Endometrial microvascular endothelial cells (primary cell): ENCODE data around the gene USP25. TPM values are rescaled to one million over a fixed set of nuclear protein-coding genes. Genes with fewer than 3 reads are reported as not detected.

ENCODE experiments used
- in situ Hi-C: cut with HindIII; loops from 2 replicates; pipeline ENCODE4 v1.10.0; 2017; ENCODE audit warnings: low sequenced_read_pairs, low pct_unique_long_range_greater_than_20kb; ENCODE audit errors: inconsistent ontology term
- total RNA-seq: library from RNA; depleted of rRNA; stranded (reverse); fragments of >200 nt; gene quantifications from one replicate; pipeline ENCODE4 v1.2.3, GENCODE V29; 2015; ENCODE audit errors: inconsistent ontology term

The USP25 gene
- total RNA-seq, 1 donor from 2014 or later: 53.1 TPM

DNA sequence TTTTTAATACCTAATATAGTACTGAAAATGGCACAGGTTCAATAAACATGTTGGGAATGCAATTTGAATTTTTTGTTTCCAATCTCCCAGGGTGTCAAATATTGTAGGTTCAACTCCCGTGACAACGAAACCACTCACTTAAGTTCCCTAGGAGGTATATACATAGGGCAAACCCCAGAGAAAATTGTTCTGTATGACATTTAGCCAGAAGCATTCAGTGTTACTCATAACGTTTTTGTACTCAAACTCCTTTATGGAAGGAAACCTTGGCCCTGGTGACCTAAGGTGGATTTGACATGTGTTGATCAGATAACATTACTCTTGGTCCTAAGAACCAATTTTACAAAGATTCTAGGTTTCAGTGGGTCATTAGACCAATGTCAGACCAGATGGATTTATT, 110.6 kb downstream of the USP25 start:
- in situ Hi-C loops: no loop called here

DNA sequence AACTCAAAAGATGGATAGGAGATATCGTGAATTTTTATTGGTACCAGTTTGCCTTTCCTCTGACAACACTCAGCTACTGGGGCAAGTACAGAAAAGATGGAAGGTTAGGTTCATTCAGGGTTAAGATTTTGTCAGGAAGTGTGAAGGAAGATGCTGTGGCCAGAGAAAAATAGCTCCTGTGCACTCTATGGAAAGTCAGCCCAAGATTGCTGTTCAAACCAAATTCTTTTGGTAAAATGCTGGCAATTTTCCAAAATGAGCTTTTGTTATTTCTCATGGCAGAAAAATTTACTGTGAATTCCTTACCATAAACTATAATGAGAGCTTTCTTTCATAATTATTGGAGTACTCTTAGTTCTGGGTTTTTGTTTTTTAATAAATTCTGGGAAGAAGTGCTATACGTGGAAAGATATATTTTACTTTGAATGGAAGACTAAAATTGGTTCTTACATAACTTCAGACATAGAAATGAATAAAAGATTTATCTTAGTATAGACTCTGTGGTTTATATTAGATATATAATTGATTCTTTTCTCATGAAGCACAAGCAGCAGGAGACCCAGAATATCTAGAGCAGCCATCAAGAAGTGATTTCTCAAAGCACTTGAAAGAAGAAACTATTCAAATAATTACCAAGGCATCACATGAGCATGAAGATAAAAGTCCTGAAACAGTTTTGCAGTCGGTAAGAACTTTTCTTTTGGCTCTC, 112.2 kb downstream of the USP25 start:
- in situ Hi-C loops: no loop called here

GRCh38 chr21:15842565-15842880, 112.7 kb downstream of the USP25 start:
- in situ Hi-C loops: no loop called here

DNA sequence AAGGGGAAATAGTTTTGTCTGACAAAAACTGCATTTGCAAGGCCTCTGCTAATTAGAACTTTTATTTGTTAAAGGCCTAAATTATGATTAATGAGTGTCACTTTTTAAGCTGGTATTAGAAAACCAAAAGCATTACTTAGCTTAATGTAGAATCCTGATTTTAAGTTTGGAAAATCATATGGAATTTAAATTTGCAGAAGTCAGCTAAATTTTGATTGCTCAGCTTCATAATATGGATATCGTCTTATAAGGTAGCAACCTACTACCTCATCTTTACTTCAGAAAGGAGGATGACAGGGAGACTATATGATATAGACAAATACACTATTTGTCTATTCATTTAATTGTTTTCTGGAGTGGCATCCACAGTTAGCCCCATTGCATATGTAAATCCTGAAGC, 114.0 kb downstream of the USP25 start:
- in situ Hi-C loops: no loop called here

GRCh38 chr21:15848634-15849560, 119.1 kb downstream of the USP25 start:
- in situ Hi-C loops: no loop called here

DNA sequence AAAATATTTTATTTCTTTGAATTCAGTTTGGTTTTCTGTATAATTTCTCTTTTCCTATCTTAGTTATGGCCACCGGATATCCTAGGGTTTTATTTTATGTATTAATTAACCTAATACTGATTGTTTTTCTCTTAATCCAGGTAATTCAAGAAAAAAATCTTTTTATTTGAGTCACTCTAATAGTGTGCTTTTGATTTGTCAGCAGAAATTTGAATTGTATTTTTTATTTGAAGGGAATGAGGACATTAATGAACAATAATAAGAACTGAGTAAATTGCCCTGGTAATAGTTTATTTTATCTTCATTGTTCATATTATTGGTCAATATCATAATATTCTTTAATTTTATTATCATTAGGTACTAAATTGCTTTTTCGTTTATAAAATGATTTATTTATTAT, 120.1 kb downstream of the USP25 start:
- in situ Hi-C loops: no loop called here

- in situ Hi-C loops: no loop called here
Observed at GRCh38 chr21:15850645-15851044, 120.9 kb downstream of the USP25 start.

DNA sequence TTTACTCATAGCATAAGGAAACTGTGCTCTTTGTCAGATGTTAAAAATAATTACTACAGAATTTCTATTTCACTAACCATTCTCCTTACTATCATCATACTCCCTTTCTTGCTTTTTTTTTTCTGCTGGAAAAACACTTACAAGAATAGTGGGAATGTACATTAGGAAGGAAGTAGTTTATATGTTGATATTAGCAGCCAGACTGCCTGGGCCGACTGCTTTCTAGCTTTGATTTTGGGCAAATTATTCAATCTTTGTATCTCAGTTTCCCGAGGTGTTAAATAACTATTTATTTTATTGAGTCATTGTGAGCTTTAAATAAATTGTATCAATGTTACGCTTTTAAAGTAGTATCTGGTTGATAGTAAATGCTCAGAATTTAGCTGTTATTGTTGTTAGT, 122.4 kb downstream of the USP25 start:
- in situ Hi-C loops: no loop called here

DNA sequence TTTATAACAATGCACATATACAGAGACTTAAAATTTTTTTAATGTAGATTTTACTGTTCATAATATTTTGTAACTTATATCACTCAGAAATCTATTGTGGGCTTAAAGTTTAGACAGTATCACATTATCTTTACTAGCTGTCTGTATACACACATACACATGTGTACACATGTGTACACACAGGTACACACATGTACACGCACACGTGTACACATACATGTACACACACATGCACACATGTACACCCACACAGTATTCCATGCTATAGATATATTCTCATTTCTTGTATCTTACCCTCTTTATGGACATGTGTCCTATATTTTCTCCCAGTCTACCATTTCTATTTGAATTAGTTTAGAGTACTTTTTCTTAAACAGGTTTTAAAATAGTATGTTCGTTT, 123.3 kb downstream of the USP25 start:
- in situ Hi-C loops: no loop called here

- in situ Hi-C loops: no loop called here
Observed at GRCh38 chr21:15856813-15857212, 127.0 kb downstream of the USP25 start.

GRCh38 chr21:15857740-15858139, 128.0 kb downstream of the USP25 start:
- in situ Hi-C loops: no loop called here

DNA sequence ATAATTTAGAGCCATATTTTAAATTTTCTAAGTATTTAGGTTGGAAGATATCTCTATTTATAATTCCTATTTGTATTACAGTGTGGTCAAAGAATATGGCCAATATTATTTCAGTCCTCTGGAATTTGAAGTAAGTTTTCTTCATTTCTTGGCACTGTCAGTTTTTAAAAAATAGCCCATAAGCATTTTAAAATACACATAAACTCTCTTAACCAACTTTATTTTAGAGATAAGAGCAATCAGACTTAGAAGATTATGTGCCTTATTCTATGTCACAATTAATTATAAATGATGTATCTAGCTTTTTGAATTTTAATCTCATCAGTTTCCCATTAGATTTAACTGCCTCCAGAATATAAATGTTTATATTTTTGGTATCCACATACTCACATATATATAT, 130.8 kb downstream of the USP25 start:
- in situ Hi-C loops: no loop called here

GRCh38 chr21:15868940-15869339, 139.2 kb downstream of the USP25 start:
- in situ Hi-C loops: no loop called here

- in situ Hi-C loops: no loop called here
Observed at GRCh38 chr21:15870819-15871218, 141.0 kb downstream of the USP25 start.

- in situ Hi-C loops: no loop called here
Observed at GRCh38 chr21:15872236-15872635, 142.5 kb downstream of the USP25 start.

- in situ Hi-C loops: no loop called here
Observed at GRCh38 chr21:15874615-15875014, 144.8 kb downstream of the USP25 start.

GRCh38 chr21:15875286-15875685, 145.5 kb downstream of the USP25 start:
- in situ Hi-C loops: no loop called here

- in situ Hi-C loops: no loop called here
Observed at GRCh38 chr21:15893902-15894301, 164.1 kb downstream of the USP25 start.

DNA sequence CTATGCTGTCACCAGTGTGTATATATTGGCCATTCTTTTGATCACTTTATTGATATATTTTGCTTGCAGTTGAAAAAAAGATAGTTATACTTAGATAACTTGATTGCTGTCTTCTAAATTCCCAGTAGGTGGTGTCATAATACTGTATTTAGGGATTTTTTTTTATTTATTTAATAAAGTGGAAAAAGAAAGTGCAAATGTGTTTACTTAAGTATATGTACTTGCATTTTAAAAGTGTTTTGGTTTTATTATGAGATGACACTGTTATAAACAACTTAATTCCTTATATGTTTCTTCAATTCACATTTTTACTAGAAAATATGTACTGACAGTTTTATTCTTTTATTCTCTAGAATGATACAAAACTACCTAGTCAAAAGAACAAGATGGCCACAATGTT, 164.8 kb downstream of the USP25 start:
- in situ Hi-C loops: no loop called here
